HG03039 (cell line): Measurements from ENCODE around the gene HSPA2.
"Not testable (repeated sequence)": the region's sequence is repeated elsewhere in the genome, so short reads cannot be mapped to it uniquely, and the experiment has no call there.

Experiments
- ATAC-seq: cut with Tn5 transposase; IDR thresholded peaks from one replicate; pipeline ENCODE4 v1.9.1; 2021; ENCODE audit warnings: mild to moderate bottlenecking, moderate library complexity; ENCODE audit not compliant: unreplicated experiment

The HSPA2 gene

DNA sequence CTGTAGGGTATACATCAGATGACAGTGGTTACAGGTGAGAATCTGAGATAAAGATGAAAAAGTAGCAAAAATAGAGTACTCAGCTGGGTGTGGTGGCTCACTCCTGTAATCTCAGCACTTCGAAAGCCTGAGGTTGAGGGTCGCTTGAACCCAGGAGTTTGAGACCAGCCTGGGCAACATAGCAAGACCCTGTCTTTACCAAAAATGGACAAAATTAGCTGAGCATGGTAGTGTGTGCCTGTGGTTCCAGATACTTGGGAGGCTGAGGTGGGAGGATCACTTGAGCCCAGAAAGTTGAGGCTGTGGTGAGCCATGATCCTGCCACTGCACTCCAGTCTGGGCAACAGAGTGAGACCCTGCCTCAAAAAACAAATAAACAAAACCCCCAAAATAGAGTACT is 17.7 kb downstream of the HSPA2 start:
- ATAC-seq: not testable (repeated sequence)

DNA sequence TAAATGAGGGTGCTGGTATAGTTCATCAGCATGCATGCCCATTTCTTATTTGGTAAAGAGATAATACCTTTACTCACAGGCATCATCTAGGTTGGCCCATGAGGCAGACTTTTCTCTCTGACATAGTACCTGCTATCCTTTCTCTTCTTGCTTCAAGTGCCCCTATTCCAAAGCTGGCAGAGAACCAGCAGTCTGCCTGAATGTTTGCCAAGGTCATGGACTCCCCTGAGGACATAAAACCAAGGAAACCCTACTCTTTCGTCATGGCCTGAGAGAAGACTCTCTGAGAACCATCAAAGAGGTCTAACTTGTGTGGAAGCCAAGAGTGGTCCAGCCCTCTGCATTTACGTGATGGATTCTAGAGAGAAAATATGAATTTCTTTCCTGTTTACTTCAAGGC is 21.1 kb downstream of the HSPA2 start:
- ATAC-seq: no peak

DNA sequence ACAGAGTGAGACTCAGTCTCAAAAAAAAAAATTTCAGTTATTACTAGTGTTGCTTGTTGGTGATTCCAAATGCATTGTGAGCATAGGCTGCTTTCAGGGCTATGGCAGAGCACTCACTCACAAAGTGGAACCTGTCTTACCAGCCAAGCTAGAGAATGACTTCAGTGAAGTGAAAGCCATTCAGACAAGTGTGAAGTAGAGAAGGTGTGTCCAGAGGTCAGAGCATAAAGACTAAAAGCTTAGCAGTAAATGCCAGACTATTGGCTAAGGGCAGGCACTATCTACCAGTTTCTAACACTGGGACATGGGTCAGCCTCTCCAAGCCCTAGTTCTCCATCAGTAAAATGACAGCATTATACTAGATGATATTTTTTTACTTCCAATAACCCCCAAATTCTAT is 21.9 kb downstream of the HSPA2 start:
- ATAC-seq: no peak

DNA sequence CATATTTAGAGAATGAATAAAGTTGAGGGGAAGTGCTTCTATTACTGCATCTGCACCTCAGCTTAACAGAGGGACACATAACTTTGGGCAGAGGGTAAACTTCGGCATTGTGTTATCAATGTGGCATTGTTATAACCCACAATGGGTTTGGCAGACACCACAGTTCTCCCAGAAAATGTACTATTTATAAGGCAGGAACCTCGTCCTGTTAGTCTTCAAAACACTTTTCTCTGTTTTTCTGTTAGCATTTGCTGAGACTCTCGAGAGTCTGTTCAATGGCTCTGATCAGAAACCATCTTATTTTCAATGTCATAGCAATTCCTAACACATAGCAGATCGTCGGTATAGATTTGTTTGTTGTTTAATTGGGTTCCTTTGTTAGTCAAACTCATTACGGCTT is 23.2 kb downstream of the HSPA2 start:
- ATAC-seq: no peak

DNA sequence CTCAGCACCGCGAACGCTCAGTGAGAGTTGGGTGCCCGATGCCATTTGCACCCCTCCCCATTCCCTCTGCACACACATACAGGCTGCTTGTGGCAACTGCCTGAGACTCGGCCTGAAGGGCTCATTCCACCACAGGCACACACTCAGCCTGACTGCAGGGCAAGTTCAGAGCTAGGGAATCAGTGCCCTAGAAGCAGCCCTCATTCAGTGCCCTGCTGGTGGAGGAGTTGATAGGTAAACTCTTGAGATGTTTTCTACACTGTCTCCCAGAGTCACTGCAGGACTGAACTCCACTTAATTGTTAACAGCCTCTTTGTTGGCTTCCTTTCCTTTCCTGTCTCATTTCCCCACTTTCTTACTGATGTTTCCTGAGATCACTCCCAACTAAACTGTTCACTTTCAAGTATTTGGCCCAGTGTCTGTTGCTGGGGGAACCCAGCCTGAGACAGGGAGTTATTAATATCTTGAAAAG is 26.1 kb downstream of the HSPA2 start:
- no peak for ATAC-seq

DNA sequence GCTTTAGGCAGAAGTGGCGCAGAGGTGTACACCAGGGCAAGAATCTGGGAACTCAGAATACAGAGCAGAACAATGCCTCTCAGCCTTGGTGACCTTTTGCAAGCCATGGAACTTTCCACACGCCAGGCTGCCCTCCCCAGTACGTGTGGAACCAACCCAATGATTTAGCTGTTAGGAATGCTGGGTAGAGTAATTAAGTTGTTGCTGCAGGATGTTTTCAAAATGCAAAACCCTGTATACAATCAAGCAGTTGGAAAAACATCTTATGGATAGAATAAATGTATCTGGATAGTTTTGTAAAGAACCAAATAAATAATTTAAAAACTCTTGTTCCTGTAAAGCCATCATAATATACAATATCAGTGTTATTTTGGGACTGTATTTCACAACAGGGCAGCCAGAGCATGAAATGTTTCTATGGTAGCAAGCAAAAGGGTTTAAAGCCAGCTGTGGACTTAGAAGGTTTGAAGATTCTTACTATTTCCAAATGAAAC is 28.6 kb downstream of the HSPA2 start:
- no peak for ATAC-seq

DNA sequence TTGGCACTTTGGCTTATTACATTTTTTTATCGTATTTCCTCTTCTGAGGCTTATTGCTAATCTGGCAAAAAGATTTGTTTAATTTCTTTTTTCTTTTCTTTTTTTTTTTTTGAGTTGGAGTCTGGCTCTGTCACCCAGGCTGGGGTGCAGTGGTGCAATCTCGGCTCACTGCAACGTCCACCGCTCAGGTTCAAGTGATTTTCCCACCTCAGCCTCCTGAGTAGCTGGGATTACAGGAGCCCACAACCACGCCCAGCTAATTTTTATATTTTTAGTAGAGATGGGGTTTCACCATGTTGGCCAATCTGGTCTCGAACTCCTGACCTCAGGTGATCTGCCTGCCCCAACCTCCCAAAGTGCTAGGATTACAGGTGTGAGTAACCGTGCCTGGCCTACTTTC is 29.1 kb downstream of the HSPA2 start:
- not testable (repeated sequence) for ATAC-seq

DNA sequence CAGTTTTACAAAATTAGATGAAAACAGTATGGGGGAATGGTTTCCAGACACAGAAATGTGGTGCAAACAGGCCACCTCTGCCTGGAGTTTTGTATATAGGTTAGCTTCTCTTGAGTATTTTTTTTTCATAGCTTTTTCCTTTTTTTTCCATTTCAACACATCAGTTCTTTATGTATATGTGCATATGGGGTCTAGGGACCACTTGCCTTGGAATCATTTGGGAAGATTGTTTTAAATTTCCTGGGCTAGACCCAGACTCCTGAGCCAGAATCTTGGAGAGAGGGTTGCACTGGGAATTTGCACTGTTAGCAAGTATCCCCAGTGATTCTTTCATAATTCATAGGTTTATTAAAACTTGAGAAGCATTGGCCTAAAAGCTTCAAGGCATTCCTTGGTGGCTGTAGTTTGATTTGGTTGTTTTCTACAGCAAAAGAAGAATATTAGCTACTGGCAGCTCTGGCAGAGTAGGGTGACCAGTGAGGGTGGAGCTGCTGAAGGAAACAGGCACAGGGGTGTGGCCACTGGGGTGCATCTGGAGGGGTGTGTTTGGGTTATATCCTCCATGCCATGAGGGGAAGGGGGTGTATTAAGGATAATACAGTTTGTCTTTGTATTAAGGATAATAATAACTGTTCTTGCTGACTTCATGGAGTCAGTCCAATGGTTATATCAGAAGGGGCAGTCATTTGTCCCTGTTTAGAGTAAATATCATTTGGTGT is 32.0 kb downstream of the HSPA2 start:
- ATAC-seq: no peak

DNA sequence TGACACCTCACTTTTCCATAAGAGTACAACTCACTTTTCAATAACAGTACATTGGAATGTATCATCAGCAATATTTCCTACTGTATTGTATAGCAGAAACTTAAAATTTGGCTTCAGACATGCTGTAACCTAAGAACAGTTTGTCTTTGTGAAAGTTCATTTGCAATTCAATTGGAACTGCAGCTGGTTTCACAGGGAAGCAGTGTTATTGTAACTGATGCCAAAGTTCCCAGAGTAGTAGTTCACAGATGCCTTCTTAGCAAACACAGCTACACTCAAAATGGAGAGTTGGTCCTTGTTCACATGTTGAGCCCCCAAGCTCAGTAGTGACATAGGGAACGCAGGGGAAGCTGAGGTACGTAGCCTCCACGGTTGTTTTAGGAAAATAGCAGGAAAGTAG is 32.6 kb downstream of the HSPA2 start:
- ATAC-seq: no peak

DNA sequence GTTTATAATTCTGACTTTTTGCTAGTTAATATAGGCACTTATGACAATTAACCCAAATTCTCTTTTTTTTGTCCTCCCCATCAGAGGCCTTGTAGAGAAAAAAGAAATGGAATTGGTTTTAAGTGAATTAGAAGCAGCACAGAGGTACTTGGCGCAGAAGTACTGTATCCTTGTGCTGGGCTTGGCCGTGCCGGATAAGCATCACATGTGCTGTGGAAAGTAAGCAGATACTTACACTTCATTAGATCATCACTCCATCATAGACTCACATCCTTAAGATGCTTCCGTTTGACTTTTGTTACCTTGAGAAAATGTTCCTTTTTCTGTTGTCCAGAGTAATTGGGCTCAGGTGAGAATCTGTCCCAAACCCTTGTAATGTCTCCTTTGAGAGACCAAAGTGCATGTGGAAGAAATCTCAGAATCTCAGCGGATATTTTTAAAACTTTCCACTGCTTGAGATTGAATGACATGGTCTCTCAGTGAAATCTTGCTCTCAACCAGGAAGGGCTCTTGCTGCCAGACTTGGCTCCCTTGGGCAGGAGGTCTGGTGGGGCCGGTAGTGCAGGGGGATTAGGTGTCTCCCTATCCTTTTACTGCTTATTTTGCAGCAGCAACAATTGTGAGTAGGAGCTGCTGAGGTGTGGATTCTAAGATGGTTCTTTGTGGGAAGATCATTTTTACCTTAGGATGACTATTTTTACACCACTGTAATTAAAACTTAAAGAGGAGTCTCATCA is 34.0 kb downstream of the HSPA2 start:
- no peak for ATAC-seq

DNA sequence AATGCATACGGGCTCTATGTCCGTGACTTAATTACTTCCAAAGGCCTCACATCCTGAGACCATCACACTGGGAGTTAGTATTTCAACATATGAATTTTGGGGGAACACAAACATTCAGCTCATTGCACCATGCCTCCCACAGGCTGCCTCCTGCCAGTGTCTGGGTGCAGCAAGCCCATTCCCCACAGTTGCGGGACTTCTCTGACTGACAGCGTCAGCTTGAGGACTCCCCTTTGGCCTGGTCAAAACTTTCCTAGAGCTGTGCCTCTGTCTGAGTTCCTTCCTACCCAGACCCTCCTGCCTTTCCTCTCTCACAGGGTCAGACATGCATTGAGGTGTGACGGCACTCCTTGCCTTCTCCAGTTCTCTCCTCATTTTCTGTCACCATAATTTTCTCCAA is 36.7 kb downstream of the HSPA2 start:
- no peak for ATAC-seq

DNA sequence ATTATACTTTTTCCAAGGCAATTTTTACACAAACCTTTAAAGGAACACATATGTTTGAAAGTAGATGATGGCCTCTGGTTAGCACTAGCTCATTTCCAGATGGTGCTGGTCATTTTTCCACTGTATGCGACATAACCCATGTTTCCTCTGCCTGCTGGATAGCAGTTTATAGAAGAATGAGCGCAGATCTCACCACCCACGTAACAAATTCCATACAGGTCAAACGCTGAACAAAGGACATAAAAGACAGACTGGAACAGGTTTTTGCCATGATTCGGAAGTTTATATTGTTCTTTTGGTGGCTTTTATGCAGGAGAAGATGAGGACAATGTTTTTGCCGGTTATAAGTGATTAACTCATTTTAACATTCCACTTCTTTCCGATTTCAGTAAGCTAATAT is 39.9 kb downstream of the HSPA2 start:
- no peak for ATAC-seq

DNA sequence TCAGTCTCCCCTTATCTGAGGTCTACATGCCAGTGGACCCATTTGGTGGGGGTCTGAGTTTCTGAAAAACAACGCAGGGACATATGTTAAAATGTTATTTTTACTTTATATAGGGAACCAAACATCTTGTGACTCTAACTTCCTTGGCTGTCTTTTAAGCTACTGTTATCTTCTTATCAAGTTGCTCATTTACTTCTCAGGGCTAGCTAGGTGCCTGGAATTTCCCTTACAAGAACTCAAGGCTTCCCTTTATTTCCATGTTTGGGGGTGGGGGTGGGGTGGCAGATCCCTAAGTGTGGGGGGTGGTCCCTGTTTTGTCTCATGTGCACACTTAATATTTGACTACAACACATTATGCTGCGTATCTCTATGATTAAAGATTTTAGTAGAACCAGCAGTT is 40.8 kb downstream of the HSPA2 start:
- no peak for ATAC-seq

DNA sequence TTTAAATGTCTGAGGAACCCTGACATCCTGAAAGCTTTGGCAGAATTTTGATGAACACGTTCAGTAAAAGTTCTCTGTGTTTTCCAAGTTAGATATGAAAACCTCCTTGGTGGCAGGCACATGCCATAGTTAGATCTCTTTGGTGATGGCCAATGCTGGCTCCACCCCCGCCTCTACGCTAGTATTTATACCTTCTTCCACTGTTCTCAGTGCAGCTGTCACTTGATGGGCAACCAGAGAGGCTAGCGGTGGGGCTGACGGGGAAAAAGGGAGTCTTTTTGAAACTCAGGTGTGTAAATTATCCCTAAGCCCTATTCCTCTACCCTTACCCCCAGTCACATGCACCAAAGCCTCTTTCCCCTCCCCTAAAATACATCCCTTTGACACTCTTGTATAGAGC is 41.3 kb downstream of the HSPA2 start:
- no peak for ATAC-seq

DNA sequence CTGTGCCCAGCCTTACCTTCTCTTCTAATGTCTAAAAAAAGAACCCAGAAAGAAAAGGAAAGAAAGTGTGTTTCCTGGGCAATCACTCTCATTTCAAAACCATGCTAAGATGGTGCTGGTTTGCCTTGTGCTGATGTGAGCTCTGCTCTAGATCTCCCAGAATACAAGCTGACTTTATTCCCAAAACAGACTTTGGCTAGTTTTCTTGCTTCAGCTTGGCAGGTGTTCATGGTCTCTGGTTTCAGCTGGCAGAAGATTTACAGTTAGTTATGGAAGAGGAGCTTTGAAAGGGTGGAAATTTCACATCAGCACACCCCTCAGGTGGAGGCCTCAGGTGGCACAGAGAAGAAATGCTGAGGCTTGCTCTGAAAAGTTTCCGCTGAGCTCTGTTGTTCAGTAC is 43.6 kb downstream of the HSPA2 start:
- no peak for ATAC-seq

DNA sequence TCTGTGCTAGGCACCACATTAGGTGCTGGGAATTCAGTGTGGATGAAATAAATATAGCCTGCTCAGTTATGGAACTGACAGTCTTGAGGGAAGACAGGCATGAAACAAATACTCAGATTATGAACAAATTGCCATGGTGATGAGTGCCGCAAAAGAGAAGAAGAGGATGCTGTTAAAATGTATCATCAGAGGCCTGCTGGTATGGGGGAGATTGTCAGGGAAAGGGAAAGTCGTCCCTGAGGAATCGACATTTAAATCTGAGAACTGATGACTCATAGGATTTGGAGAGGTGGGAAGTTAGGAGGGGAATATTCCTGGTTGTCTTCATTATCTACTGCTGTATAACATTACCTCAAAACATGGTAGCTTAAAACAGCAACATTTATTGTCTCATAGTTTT is 51.3 kb downstream of the HSPA2 start:
- no peak for ATAC-seq
